ENCODE results near the gene SLX4IP.

SLX4IP gene

DNA sequence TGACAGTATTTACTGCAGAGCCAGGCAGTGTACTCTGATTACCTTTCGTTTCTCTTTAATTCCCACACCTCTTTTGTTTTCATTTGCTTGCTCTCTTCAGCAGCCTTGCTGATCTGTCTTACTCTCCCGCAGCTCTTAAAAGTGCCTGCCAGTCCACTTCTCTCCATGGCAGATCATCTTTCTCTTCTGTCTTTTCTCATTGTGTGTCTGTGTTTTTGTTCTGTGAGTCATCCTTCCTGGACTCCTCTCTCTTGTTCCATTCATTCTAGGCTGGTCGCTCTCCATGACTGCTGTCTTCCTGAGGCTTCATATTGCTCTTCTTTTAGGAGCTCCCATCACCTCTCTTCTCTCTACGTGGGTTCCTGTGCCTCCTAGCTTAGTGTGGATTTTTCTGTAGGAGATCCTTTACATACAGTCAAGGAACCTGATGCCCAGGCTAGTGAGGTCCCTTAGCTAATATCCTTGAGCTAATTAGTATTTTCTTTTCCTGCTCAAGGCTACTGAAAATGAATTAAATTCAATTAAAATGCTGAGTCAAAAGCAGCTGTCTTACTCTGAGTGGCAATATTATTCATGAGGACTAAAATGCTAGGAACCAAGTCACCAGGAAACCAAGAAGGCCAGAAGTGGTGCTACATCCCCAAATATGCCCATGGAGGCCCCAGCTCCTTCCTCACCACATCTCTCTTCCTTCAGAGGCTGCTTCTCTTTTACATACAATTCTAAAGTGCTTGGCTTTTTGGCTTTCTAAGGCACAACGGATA, 86.1 kb downstream of the SLX4IP start:
- peaks cover 6% of the 10 kb centered on the region for H3K4me1 ChIP-seq (ENCODE audit: control insufficient read depth, insufficient read depth, low read length)
- H3K9ac ChIP-seq (ENCODE audit: low read length): no peak overlapping the region

DNA sequence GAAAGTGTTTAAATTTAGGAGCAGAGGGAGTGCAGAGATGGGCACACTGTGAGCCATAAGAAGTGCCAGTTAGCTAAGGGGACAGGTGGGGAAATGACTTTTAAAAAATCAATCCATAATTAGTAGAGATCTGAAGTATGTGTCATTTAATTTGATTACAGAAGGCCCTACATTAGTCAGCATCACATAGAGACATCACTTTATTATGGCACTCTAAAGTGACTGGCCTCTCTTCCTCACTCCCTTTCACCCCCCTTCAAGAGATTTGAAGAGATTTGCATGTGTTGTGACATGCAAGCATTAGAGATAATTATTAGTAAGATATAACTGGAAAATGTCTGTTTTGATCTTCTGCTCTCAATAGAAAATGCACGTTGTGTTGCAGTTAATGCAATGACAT, 86.7 kb downstream of the SLX4IP start:
- H3K4me1 ChIP-seq (ENCODE audit: control insufficient read depth, insufficient read depth, low read length): peaks cover 6% of the 10 kb centered on the region
- no peaks in the 10 kb centered on the region for H3K36me3 ChIP-seq (ENCODE audit: control insufficient read depth, insufficient read depth, low read length)
- no peaks in the 10 kb centered on the region for H3K9me3 ChIP-seq (ENCODE audit: control insufficient read depth, low read length)
- no peak overlapping the region for H3K4me3 ChIP-seq (ENCODE audit: low read length)
- no peak overlapping the region for H3K9ac ChIP-seq (ENCODE audit: low read length)
- no peaks in the 10 kb centered on the region for H3K27me3 ChIP-seq (ENCODE audit: control insufficient read depth, insufficient read depth, low read length)

More for the DNA sequence above, 86.1 kb downstream of the SLX4IP start:
- Histone ChIP-seq H3K4me3 (ENCODE audit: low read length) (no peak overlapping the region), H3K9me3 (ENCODE audit: control insufficient read depth, low read length) (no peaks in the 10 kb centered on the region), H3K27me3 (ENCODE audit: control insufficient read depth, insufficient read depth, low read length) (no peaks in the 10 kb centered on the region), H3K36me3 (ENCODE audit: control insufficient read depth, insufficient read depth, low read length) (no peaks in the 10 kb centered on the region)

DNA sequence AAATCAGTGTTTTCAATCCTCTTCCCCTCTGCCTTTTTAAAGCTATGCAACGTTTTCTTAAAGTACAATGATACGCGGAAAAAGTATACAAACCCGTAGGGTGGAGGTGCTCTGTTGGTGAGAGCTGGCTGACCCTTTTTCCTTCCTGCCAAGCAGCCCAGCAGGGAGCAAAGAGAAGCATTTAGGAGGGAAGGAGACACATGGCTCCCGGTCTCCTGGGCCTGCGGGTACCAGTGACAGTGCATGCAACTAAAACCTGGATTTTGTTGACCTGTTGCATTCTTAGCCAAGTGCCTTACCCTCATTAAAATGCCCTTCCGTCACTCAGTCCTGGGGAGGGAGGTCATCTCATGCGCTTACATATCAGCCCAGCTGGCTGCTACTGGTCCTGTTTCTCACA, 87.2 kb downstream of the SLX4IP start:
- no peaks in the 10 kb centered on the region for H3K27me3 ChIP-seq (ENCODE audit: control insufficient read depth, insufficient read depth, low read length)
- H3K4me1 ChIP-seq (ENCODE audit: control insufficient read depth, insufficient read depth, low read length): peaks cover 6% of the 10 kb centered on the region
- no peaks in the 10 kb centered on the region for H3K36me3 ChIP-seq (ENCODE audit: control insufficient read depth, insufficient read depth, low read length)
- H3K9ac ChIP-seq (ENCODE audit: low read length): no peak overlapping the region
- no peak overlapping the region for H3K4me3 ChIP-seq (ENCODE audit: low read length)
- H3K9me3 ChIP-seq (ENCODE audit: control insufficient read depth, low read length): no peaks in the 10 kb centered on the region

DNA sequence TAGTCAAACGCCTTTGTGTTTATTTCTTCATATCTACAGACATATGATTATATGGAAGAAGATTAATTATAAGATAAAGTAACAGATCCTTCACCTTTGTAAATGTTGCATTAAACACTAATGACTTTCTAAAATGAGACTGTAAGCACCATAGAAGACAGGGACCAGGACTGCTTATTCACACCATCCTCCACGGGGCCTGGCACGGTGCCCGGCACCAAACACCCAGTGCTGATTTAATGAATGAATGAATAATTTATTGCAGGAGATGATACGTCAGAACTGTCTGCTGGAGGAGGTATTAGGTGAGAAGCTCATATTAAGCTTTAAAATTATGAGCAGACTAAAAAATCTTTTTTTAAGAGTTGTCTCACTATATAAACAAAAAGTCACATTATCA, 88.3 kb downstream of the SLX4IP start:
- Histone ChIP-seq H3K27me3 (ENCODE audit: control insufficient read depth, insufficient read depth, low read length) (no peaks in the 10 kb centered on the region), H3K9ac (ENCODE audit: low read length) (no peak overlapping the region), H3K9me3 (ENCODE audit: control insufficient read depth, low read length) (no peaks in the 10 kb centered on the region), H3K4me1 (ENCODE audit: control insufficient read depth, insufficient read depth, low read length) (peaks cover 7% of the 10 kb centered on the region), H3K36me3 (ENCODE audit: control insufficient read depth, insufficient read depth, low read length) (no peaks in the 10 kb centered on the region), H3K4me3 (ENCODE audit: low read length) (no peak overlapping the region)

DNA sequence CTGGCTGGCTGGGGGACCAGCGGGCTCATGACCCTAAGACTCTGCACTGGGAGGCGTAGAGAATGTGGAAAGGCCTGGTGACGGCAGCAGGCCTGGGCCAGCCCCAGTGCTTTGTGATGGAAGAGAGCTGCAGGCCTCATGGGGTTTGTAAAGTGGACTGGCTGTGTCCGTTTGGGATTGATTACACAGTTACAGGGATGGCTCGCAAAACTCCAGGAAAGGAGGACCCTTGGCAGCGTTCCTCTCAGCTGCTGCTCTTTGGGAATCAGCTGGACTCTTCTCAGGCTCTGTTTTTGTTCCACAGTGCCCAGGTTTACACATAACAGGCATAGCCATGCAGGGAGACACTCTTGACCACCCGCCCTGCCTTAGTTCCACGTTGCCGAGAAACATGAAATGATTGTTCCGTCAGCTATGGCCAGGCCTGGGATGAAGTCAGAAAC, 89.0 kb downstream of the SLX4IP start:
- no peaks in the 10 kb centered on the region for H3K9me3 ChIP-seq (ENCODE audit: control insufficient read depth, low read length)
- no peak overlapping the region for H3K4me3 ChIP-seq (ENCODE audit: low read length)
- H3K9ac ChIP-seq (ENCODE audit: low read length): no peak overlapping the region
- H3K36me3 ChIP-seq (ENCODE audit: control insufficient read depth, insufficient read depth, low read length): no peaks in the 10 kb centered on the region
- peaks cover 11% of the 10 kb centered on the region for H3K4me1 ChIP-seq (ENCODE audit: control insufficient read depth, insufficient read depth, low read length)
- no peaks in the 10 kb centered on the region for H3K27me3 ChIP-seq (ENCODE audit: control insufficient read depth, insufficient read depth, low read length)

DNA sequence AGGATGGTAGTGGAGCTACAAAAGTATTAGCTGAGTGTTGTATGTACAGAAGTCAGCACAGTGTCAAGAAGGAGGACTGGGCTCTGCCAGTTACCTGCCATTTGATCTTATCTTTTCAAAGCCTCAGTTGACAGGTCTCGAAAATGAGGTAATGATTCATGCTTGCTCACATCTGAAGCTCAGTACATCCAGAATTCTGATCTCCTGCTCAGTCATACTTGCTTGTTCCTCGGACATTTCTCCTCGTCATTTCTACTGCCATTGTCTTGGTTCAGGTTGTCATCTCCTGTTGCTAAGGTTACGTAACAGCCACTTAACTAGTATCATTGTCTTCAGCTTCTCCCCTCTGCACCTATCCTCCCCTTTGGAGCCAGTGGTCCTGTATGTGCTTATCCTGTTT, 89.5 kb downstream of the SLX4IP start:
- Histone ChIP-seq H3K36me3 (ENCODE audit: control insufficient read depth, insufficient read depth, low read length) (no peaks in the 10 kb centered on the region), H3K9me3 (ENCODE audit: control insufficient read depth, low read length) (no peaks in the 10 kb centered on the region), H3K4me3 (ENCODE audit: low read length) (no peak overlapping the region), H3K4me1 (ENCODE audit: control insufficient read depth, insufficient read depth, low read length) (peaks cover 11% of the 10 kb centered on the region), H3K9ac (ENCODE audit: low read length) (no peak overlapping the region), H3K27me3 (ENCODE audit: control insufficient read depth, insufficient read depth, low read length) (no peaks in the 10 kb centered on the region)

DNA sequence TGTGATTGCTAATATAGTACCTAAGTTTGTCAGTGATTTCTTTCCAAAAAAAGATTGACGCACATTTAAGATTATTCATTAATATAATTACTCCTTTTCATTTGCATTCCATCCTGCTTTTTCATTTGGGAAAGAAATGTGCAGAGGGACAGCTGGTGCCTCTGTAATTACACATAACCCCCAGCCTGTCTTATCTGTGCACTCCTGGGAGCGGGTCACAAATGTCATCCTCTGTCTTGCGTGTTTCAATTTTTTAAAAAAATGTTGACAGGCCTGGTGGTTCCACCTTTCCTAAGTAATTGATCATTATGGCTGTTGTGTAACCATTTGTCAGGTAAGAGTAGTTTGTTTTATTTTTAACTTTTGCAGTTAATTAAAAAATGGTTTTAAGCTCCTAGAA, 92.7 kb downstream of the SLX4IP start:
- Histone ChIP-seq H3K4me3 (ENCODE audit: low read length) (no peak overlapping the region), H3K27me3 (ENCODE audit: control insufficient read depth, insufficient read depth, low read length) (no peaks in the 10 kb centered on the region), H3K9ac (ENCODE audit: low read length) (no peak overlapping the region), H3K9me3 (ENCODE audit: control insufficient read depth, low read length) (no peaks in the 10 kb centered on the region), H3K36me3 (ENCODE audit: control insufficient read depth, insufficient read depth, low read length) (no peaks in the 10 kb centered on the region), H3K4me1 (ENCODE audit: control insufficient read depth, insufficient read depth, low read length) (peaks cover 11% of the 10 kb centered on the region)

DNA sequence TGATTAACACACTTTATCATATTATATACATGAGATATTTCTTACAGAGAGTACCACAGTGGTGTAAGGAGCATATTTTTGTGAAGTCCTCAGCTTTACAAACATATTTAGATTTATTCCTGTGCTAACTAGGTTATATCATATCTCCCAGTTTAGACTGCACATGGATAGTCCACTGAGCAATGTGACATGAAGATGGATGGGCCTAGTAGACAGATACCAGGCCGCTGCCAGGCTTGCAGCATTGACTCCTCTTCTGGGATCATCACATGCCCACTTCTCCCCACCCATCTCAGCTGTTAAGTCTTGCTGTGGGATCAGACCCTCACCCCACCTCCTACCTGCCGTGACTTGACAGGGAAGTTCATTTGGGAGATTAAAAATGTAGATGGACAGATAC, 95.8 kb downstream of the SLX4IP start:
- Histone ChIP-seq H3K36me3 (ENCODE audit: control insufficient read depth, insufficient read depth, low read length) (no peaks in the 10 kb centered on the region), H3K9ac (ENCODE audit: low read length) (no peak overlapping the region), H3K4me1 (ENCODE audit: control insufficient read depth, insufficient read depth, low read length) (peaks cover 5% of the 10 kb centered on the region), H3K9me3 (ENCODE audit: control insufficient read depth, low read length) (no peaks in the 10 kb centered on the region), H3K27me3 (ENCODE audit: control insufficient read depth, insufficient read depth, low read length) (no peaks in the 10 kb centered on the region), H3K4me3 (ENCODE audit: low read length) (no peak overlapping the region)

DNA sequence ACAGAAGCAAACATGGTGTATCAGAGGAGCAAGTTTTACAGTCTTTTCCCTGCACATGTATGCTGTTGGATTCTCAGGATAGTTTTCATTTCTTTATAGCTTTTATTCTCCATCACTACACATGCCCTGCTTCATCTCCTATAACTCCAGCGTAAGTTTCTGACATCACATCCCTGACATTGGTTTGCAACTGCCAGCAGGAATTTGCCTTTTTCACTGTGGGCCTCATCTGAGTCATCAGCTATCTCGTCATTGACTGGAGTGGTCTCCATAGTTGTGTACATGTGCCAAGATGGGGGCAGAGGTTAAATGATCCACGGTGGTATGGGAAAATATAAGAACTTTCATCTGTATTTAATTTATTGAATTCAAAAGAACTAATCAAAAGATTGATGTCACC, 96.7 kb downstream of the SLX4IP start:
- H3K4me1 ChIP-seq (ENCODE audit: control insufficient read depth, insufficient read depth, low read length): peaks cover 5% of the 10 kb centered on the region
- no peak overlapping the region for H3K4me3 ChIP-seq (ENCODE audit: low read length)
- H3K9ac ChIP-seq (ENCODE audit: low read length): no peak overlapping the region
- H3K36me3 ChIP-seq (ENCODE audit: control insufficient read depth, insufficient read depth, low read length): no peaks in the 10 kb centered on the region
- H3K27me3 ChIP-seq (ENCODE audit: control insufficient read depth, insufficient read depth, low read length): no peaks in the 10 kb centered on the region
- no peaks in the 10 kb centered on the region for H3K9me3 ChIP-seq (ENCODE audit: control insufficient read depth, low read length)

DNA sequence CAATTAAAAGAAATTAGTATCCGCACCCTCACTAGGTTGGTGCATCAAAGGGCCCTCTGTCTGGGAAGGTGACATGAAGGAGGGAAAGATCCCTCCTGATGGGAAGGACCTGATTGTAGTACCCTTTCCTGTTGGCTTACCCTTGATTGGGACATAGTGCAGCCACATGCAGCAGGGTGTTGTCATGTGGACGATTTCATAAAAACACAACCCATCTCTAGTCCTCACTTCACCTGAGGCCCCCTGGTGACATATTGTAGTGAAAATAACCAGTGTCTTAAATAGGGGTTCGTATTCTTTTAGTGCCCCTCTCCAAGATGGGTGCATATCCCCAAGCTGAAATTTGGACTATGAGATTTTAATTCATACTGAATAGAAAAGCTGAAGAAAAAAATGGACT, 97.3 kb downstream of the SLX4IP start:
- Histone ChIP-seq H3K36me3 (ENCODE audit: control insufficient read depth, insufficient read depth, low read length) (no peaks in the 10 kb centered on the region), H3K4me3 (ENCODE audit: low read length) (no peak overlapping the region), H3K4me1 (ENCODE audit: control insufficient read depth, insufficient read depth, low read length) (peaks cover 5% of the 10 kb centered on the region), H3K9me3 (ENCODE audit: control insufficient read depth, low read length) (no peaks in the 10 kb centered on the region), H3K27me3 (ENCODE audit: control insufficient read depth, insufficient read depth, low read length) (no peaks in the 10 kb centered on the region), H3K9ac (ENCODE audit: low read length) (no peak overlapping the region)

DNA sequence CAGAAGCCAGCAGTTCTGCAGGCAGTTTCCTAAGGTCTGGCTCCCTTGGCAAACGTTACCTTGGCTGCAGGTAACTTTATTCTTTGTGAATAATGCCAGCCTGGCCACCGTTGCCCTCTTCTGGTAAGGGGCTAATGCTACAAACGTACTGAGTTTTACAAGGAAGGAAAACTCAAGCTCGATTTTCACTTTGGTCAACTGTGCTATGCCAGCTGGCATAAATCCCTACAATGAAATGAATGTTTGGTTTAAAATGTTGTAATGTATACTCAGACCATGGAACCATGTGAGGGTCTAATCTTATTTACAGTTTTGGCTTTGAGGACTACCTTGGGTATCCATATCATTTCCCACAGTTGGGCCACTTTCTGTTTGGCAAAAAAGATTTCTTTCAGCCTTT, 101.4 kb downstream of the SLX4IP start:
- Histone ChIP-seq H3K4me1 (ENCODE audit: control insufficient read depth, insufficient read depth, low read length) (peaks cover 10% of the 10 kb centered on the region), H3K27me3 (ENCODE audit: control insufficient read depth, insufficient read depth, low read length) (no peaks in the 10 kb centered on the region), H3K4me3 (ENCODE audit: low read length) (no peak overlapping the region), H3K9ac (ENCODE audit: low read length) (no peak overlapping the region), H3K36me3 (ENCODE audit: control insufficient read depth, insufficient read depth, low read length) (no peaks in the 10 kb centered on the region), H3K9me3 (ENCODE audit: control insufficient read depth, low read length) (no peaks in the 10 kb centered on the region)

DNA sequence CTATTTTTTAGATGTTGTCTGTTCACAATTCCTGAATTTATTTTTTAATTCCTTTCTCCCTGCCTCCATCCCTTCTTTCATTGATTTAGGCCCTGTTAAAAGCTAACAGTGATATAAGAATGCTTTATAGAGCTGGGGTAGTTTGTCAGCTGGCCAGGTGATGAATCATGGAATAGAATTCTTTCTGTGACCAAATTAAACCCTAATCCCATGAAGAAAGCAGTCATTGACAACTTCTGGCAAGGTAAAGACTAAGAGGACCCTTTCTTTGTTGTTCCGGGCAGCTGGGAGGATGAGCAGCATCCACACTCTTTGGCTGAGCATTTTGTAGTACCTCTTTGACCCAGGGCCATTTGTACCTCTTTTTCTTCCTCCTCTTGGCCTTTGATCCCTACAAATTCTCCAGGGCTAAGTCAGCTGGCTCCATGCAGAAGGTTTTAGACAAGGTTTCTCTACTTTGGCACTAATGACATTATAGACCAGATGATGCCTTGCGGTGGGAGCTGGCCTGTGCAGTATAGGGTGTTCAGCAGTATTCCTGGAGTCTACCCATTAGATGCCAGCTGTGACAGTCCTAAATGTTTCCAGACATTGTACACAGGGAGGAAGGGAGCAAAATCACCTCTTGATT, 102.9 kb downstream of the SLX4IP start:
- Histone ChIP-seq H3K4me1 (ENCODE audit: control insufficient read depth, insufficient read depth, low read length) (peaks cover 13% of the 10 kb centered on the region), H3K36me3 (ENCODE audit: control insufficient read depth, insufficient read depth, low read length) (no peaks in the 10 kb centered on the region), H3K9me3 (ENCODE audit: control insufficient read depth, low read length) (no peaks in the 10 kb centered on the region), H3K9ac (ENCODE audit: low read length) (no peak overlapping the region), H3K4me3 (ENCODE audit: low read length) (no peak overlapping the region), H3K27me3 (ENCODE audit: control insufficient read depth, insufficient read depth, low read length) (no peaks in the 10 kb centered on the region)

All from mucosa of stomach (tissue), 1 donor.